ENCODE data around the gene MAPK10.
"Not testable (repeated sequence)": the region's sequence is repeated elsewhere in the genome, so short reads cannot be mapped to it uniquely, and the experiment has no call there.

Gene MAPK10

GRCh38 chr4:86184901-86185285 is 175.0 kb downstream of the MAPK10 start:
- no peak for DNase-seq (ENCODE audit: low read depth in 2 of 2)

- DNase-seq (ENCODE audit: low read depth in 2 of 2) = no peak
Observed at GRCh38 chr4:86184216-86184900, 175.5 kb downstream of the MAPK10 start.

- no peak for DNase-seq (ENCODE audit: low read depth in 2 of 2)
Observed at GRCh38 chr4:86181585-86181984, 178.3 kb downstream of the MAPK10 start.

DNA sequence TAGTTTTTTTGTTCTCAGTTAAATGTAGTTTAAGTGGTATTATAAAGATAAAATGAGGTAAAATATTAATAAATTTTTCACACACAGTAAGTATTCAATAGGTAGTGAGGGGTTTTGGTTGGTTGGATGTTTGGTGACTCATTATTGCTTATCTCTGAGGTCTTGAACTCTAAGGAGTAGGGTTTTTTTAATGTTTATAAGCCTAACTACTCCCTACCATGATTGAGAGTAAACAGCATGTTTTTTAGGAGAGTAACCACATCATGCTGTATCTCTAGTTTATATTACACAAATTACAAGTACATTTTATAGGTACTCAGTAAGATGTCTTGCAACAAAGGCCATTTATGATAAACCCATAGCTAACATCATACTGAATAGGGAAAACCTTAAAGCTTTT is 181.6 kb downstream of the MAPK10 start:
- no peak for DNase-seq (ENCODE audit: low read depth in 2 of 2)

DNA sequence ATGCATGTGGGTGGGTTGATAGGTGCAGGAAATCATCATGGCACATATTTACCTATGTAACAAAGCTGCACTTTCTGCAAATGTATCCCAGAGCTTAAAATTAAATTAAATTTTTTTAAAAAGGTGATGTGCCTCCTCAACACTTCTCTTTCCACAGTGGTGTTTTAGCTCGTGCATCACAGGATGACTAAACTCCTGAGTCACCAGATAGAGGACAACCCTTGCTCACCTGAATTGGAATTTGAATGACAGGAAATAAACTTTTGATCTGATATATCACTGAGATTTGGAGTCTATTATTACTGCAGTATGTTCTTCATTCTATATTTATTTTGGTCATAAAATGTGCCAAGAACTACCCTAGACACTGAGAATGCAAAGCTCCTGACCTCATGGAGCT is 185.3 kb downstream of the MAPK10 start:
- DNase-seq (ENCODE audit: low read depth in 2 of 2) = no peak

DNA sequence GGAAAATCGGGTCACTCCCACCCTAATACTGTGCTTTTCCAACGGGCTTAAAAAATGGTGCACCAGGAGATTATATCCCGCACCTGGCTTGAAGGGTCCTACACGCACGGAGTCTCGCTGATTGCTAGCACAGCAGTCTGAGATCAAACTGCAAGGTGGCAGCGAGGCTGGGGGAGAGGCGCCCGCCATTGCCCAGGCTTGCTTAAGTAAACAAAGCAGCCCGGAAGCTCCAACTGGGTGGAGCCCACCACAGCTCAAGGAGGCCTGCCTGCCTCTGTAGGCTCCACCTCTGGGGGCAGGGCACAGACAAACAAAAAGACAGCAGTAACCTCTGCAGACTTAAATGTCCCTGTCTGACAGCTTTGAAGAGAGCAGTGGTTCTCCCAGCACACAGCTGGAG is 191.5 kb downstream of the MAPK10 start:
- not testable (repeated sequence) for DNase-seq (ENCODE audit: low read depth in 2 of 2)

- no peak for DNase-seq (ENCODE audit: low read depth in 2 of 2)
Observed at GRCh38 chr4:86160426-86160825, 199.4 kb downstream of the MAPK10 start.

DNA sequence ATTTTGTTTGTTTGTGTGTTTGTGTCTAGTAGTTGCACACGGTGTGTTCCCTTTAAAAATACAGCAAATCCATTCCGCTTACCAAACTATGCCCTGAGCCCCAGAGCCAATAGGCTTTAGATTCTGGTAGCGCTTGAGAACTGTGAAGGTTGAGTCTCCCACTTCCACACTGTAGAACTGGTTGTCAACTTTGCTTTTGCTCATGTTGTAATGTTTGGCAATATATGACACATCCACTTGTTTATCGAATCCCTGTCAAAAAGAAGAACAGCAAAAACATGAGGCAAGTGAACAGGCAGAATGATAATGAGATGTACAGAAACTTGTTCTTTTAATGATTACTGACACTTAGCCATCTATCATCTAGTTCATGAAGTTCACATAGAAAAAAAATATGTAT is 200.6 kb downstream of the MAPK10 start:
- DNase-seq (ENCODE audit: low read depth in 2 of 2) = no peak

DNA sequence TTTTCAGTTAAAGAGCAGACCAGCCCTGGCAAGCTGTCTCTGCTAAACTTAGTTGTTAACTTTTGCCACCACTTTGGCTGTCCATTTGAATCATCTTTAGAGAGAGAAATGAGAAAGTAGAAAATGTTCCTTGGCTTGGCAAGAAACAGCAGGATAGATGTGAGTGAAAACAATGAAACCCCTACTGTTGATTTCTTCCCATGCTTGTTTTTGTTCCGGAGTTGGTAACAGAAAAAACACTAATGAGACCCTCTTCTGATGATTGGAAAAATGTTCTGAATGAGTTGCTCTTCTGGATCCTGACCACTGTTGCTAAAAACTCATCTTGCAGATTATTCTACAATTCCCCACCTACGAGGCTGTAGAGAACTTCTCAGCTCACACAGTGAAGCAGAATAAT is 203.3 kb downstream of the MAPK10 start:
- DNase-seq (ENCODE audit: low read depth in 2 of 2) = no peak

GRCh38 chr4:86155766-86156165 is 204.1 kb downstream of the MAPK10 start:
- DNase-seq (ENCODE audit: low read depth in 2 of 2) = no peak

DNA sequence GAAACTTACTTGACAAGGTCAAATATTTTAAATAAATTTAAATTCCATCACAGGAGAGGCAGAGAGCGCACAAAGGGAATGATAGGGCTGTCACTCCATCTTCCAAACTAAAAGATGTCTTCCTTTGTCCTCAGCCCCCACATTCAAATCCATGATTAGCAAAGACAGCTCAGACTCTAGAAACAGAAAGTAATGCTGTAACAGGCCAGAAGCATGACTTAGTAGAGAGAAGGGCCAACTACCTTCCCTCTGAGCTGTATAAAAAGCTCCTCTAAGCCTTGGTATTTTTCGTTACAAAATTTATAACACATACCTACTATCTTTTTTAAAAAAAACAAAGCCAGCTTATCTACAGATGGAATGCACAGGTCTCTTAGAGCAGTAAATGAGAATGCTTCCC is 207.4 kb downstream of the MAPK10 start:
- DNase-seq (ENCODE audit: low read depth in 2 of 2) = no peak

DNA sequence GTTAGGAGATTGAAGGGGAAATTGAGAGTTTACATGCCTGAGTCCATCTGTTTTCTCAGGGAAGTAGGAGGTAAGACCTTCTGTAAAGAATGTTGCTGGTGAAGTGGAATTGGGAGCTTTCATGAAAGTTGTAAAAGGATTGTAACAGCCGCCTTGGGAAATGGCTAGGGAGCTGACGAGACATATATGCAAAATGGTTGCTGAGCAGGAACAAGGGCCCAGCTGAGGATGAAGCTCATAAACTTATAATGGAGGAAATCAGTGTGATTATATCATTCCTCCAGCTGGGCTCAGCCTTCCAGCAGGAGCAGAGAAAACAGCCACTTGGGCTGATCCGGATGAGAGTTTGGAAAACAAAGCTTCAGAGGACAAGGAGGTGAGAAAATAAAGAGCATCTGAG is 208.7 kb downstream of the MAPK10 start:
- no peak for DNase-seq (ENCODE audit: low read depth in 2 of 2)

GRCh38 chr4:86141161-86141560 is 218.7 kb downstream of the MAPK10 start:
- DNase-seq (ENCODE audit: low read depth in 2 of 2) = no peak

DNA sequence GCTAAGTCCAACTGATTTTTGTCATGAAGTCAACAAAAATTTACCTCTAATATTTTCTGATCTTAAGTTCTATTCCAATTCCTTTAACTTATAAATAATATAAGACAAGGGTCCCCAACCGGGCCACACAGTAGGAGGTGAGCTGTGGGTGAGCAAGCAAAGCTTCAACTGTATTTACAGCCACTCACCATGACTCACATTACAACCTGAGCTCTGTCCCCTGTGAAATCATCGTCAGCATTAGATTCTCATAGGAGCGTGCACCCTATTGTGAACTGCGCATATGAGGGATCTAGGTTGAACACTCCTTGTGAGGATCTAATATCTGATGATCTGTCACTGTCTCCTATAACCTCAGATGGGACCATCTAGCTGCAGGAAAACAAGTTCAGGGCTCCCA is 227.4 kb downstream of the MAPK10 start:
- no peak for DNase-seq (ENCODE audit: low read depth in 2 of 2)

GRCh38 chr4:86131456-86131855 is 228.4 kb downstream of the MAPK10 start:
- DNase-seq (ENCODE audit: low read depth in 2 of 2) = no peak

- DNase-seq (ENCODE audit: low read depth in 2 of 2) = no peak
Observed at GRCh38 chr4:86130160-86130933, 229.5 kb downstream of the MAPK10 start.

GRCh38 chr4:86129546-86129945 is 230.3 kb downstream of the MAPK10 start:
- DNase-seq (ENCODE audit: low read depth in 2 of 2) = no peak

GRCh38 chr4:86122404-86122803 is 237.4 kb downstream of the MAPK10 start:
- DNase-seq (ENCODE audit: low read depth in 2 of 2) = no peak

DNA sequence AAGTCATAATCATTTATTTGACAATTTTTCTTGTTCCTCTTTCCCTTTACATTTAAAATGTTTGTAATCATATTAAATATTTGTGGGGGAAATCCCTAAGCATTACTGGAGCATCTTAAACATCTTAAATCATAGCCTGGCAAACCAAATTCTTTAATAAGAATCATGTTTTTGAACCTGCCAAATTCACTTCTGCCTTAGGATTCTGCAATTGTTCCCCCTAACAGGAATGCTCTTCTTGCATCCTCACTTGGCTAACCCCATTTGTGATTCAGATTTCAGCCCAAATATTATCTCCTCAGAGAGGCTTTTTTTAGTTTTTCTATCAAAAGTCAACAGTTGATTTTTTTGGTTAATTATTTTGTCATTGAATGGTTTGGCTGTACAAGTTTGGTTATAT is 241.1 kb downstream of the MAPK10 start:
- no peak for DNase-seq (ENCODE audit: low read depth in 2 of 2)

DNA sequence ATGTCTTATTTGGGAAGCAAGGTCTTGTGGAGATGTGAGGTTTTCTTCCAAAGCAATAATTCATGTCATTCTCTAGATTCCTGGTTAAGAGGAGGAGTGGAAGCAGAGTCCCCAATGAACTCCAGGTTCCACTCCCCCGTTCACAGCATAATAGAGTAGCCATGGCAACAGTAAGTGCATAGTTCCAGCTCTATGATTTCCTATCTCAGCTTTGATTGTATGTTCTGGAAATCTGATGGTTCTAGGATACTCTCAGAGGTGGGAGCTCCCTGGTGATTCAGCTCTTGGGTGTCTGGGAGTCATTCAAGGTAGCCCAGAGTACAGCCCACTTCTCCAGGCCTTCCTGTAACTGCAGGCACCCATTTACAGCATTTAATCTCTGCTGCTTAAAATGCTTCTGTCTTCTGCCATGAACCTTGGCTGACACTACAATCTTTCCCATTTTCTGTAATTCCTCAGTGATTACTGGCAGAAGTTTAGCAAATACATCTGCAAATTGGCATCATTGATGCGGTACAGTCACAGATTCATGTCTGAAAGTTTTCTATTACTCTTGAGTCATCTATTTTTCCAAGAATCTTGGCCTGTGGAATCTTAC is 242.0 kb downstream of the MAPK10 start:
- DNase-seq (ENCODE audit: low read depth in 2 of 2) = no peak

GRCh38 chr4:86114563-86114962 is 245.3 kb downstream of the MAPK10 start:
- DNase-seq (ENCODE audit: low read depth in 2 of 2) = no peak

GRCh38 chr4:86108834-86109233 is 251.0 kb downstream of the MAPK10 start:
- no peak for DNase-seq (ENCODE audit: low read depth in 2 of 2)

- DNase-seq (ENCODE audit: low read depth in 2 of 2) = no peak
Observed at GRCh38 chr4:86108137-86108536, 251.7 kb downstream of the MAPK10 start.
